GM12865 (cell line): ENCODE measurements around the gene C3orf20.
A peak's percentile ranks its signal among the peaks of the same experiment; 100 is the strongest.

Experiments
- DNase-seq: peaks from one replicate; pipeline ENCODE4 v3.0.0; 2010; ENCODE audit warnings: low read depth
- H3K4me3 ChIP-seq: 2 replicates; pipeline ENCODE4 v1.5.1; 2011; ENCODE audit warnings: mild to moderate bottlenecking, low read depth, low read length, control low read depth
- CTCF ChIP-seq: IDR thresholded peaks from 2 replicates; pipeline ENCODE4 v1.5.1; 2011; ENCODE audit warnings: low read length, control low read depth, low read depth, inconsistent platforms; ENCODE audit not compliant: insufficient read depth; ENCODE audit errors: missing control alignments

The C3orf20 gene

GRCh38 chr3:14691719-14692118, 16.8 kb downstream of the C3orf20 start:
- no peak for TF ChIP-seq CTCF
- no peak overlapping the region for H3K4me3 ChIP-seq
- no peak for DNase-seq

GRCh38 chr3:14698601-14699244, 23.8 kb downstream of the C3orf20 start:
- peak; percentile 25 for DNase-seq
- no peak for TF ChIP-seq CTCF
- H3K4me3 ChIP-seq: no peak overlapping the region

- DNase-seq: no peak
- no peak for TF ChIP-seq CTCF
- H3K4me3 ChIP-seq: no peak overlapping the region
Measured at GRCh38 chr3:14699643-14700042, 24.7 kb downstream of the C3orf20 start.

DNA sequence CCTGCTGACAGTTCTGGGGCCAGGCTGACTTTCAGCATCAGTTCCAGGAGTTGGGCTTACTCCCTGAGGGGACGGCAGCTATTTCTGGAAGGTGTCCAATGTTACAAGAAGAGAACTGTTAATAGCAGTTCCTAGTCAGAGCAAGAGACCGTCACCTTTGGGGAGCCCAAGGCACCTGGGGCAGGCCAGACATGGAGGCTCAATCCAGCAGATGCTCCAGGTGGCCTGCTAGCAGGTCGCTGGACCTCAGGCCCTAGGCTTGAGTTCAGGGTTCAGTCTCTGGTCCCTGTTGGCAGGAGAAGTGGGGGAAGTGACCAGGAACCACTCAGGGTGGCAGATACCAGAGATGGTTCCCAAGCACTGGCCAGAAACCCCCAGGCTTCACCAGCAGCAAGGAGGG, 25.9 kb downstream of the C3orf20 start:
- H3K4me3 ChIP-seq: no peak overlapping the region
- TF ChIP-seq CTCF: no peak
- DNase-seq: no peak

DNA sequence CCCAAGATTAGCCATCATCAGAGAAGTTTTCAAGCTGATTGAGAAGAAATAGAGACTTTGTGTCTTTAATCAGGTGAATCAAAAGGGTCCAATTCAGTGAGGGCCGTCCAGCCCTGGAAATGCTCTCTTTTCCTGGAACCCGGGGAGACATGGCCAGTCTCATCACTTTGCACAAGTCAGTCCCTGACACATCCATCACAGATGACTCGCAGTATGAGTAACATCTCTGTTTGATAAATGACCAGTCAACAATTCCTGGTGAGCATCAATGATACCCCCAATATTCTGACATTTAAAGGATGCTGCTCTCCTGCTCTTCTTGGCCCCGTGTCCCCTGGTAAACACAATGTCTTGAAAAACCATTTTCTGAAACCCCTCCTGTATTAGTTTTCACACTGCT, 26.7 kb downstream of the C3orf20 start:
- TF ChIP-seq CTCF: no peak
- no peak overlapping the region for H3K4me3 ChIP-seq
- DNase-seq: no peak

GRCh38 chr3:14703128-14703750, 28.3 kb downstream of the C3orf20 start:
- TF ChIP-seq CTCF: no peak
- no peak for DNase-seq
- H3K4me3 ChIP-seq: no peak overlapping the region

- no peak for TF ChIP-seq CTCF
- H3K4me3 ChIP-seq: no peak overlapping the region
- DNase-seq: no peak
Measured at GRCh38 chr3:14703791-14704190, 28.9 kb downstream of the C3orf20 start.
